Keratinocyte (primary cell): ENCODE measurements around the gene CHD9NB. TPM values are rescaled to one million over a fixed set of nuclear protein-coding genes. Genes with fewer than 3 reads are reported as not detected.

ENCODE experiments used
- DNase-seq: peaks from one replicate; pipeline ENCODE4 v3.0.0-alpha.2; 2011; ENCODE audit warnings: low read depth, missing footprints, low spot score
- FAIRE-seq: peaks from 2 replicates; lab custom pipeline; 2011; peaks lifted over from hg19 to GRCh38; lab: Jason Lieb, UNC
- H2AFZ ChIP-seq: 2 replicates; pipeline ENCODE4 v1.6.0; 2012; ENCODE audit warnings: low read length, control low read depth, inconsistent platforms; ENCODE audit not compliant: control insufficient read depth
- H3K27ac ChIP-seq: 2 replicates; pipeline ENCODE4 v1.5.1; 2011; ENCODE audit warnings: low read length; ENCODE audit not compliant: control insufficient read depth, insufficient read depth
- H3K27me3 ChIP-seq: 3 replicates; pipeline ENCODE4 v1.6.0; 2011; ENCODE audit warnings: low read length; ENCODE audit not compliant: control insufficient read depth, insufficient read depth; ENCODE audit errors: extremely low read depth
- H3K36me3 ChIP-seq, 2 experiments: 2 replicates in 1 of 2; 3 replicates in 1 of 2; pipeline ENCODE4 v1.5.1; 2011; ENCODE audit warnings: low read length in 2 of 2, mild to moderate bottlenecking in 1 of 2; ENCODE audit not compliant: control insufficient read depth in 2 of 2, insufficient read depth in 2 of 2; ENCODE audit errors: extremely low read depth in 1 of 2
- H3K4me1 ChIP-seq: 3 replicates; pipeline ENCODE4 v1.5.1; 2011; ENCODE audit warnings: low read length; ENCODE audit not compliant: control insufficient read depth, insufficient read depth; ENCODE audit errors: extremely low read depth
- H3K4me2 ChIP-seq: 3 replicates; pipeline ENCODE4 v1.6.0; 2011; ENCODE audit warnings: low read depth, low read length; ENCODE audit not compliant: control insufficient read depth, insufficient read depth; ENCODE audit errors: extremely low read depth
- H3K4me3 ChIP-seq, 3 experiments: fragments of 200-600 bp in 1 of 3; sonication (generic) in 1 of 3; 2 replicates in 2 of 3; 3 replicates in 1 of 3; pipeline ENCODE4 v1.5.1; 2011 to 2016; ENCODE audit warnings: low read length in 3 of 3, mild to moderate bottlenecking in 3 of 3, control low read depth in 2 of 3, inconsistent platforms in 1 of 3, low read depth in 1 of 3, mixed read lengths in 1 of 3, mixed run types in 1 of 3, moderate library complexity in 1 of 3; ENCODE audit not compliant: control insufficient read depth in 2 of 3, insufficient read depth in 2 of 3; ENCODE audit errors: extremely low read depth in 1 of 3
- H3K79me2 ChIP-seq: 2 replicates; pipeline ENCODE4 v1.6.0; 2012; ENCODE audit warnings: low read length; ENCODE audit not compliant: control insufficient read depth, insufficient read depth
- H3K9ac ChIP-seq: 3 replicates; pipeline ENCODE4 v1.6.0; 2011; ENCODE audit warnings: low read length; ENCODE audit not compliant: control insufficient read depth, insufficient read depth; ENCODE audit errors: extremely low read depth
- H3K9me1 ChIP-seq: 3 replicates; pipeline ENCODE4 v1.6.0; 2011; ENCODE audit warnings: low read length; ENCODE audit not compliant: control insufficient read depth, insufficient read depth; ENCODE audit errors: extremely low read depth
- H3K9me3 ChIP-seq: 2 replicates; pipeline ENCODE4 v1.5.1; 2012; ENCODE audit warnings: low read depth, low read length; ENCODE audit not compliant: control insufficient read depth
- H4K20me1 ChIP-seq: 3 replicates; pipeline ENCODE4 v1.6.0; 2011; ENCODE audit warnings: low read length; ENCODE audit not compliant: control insufficient read depth, insufficient read depth; ENCODE audit errors: extremely low read depth
- CTCF ChIP-seq, 3 experiments: IDR thresholded peaks in 1 of 3; conservative IDR thresholded peaks in 1 of 3; optimal IDR thresholded peaks in 1 of 3; 2 replicates in 2 of 3; 3 replicates in 1 of 3; pipeline versions ENCODE3 to v1.5.1; 2011; ENCODE audit warnings: low read length in 3 of 3, mild to moderate bottlenecking in 3 of 3, moderate library complexity in 2 of 3, control low read depth in 1 of 3, inconsistent platforms in 1 of 3; ENCODE audit not compliant: insufficient read depth in 2 of 3; ENCODE audit errors: extremely low read depth in 1 of 3
- EZH2 ChIP-seq: IDR thresholded peaks from one replicate; pipeline ENCODE4 v1.6.1; 2012; ENCODE audit warnings: inconsistent platforms, mild to moderate bottlenecking, low read length, moderate library complexity
- dilution Hi-C: fragments of 300-500 bp; cut with MboI; formaldehyde crosslinking; loops from one replicate; pipeline ENCODE4 v1.7.0; 2020; ENCODE audit warnings: low sequenced_read_pairs; ENCODE audit not compliant: extremely low pct_ligation_motif_present
- polyA minus RNA-seq, 3 experiments: library from RNA; depleted of rRNA, polyadenylated mRNA; stranded (reverse); fragments of >200 nt; gene quantifications; 1 replicate in 1 of 3; 2 replicates in 1 of 3; 3 replicates in 1 of 3; pipeline ENCODE4 v1.2.3, GENCODE V29; 2011
- polyA plus RNA-seq, 5 experiments: library from polyadenylated mRNA; depleted of rRNA in 3 of 5; stranded (reverse) in 3 of 5; stranded (forward) in 1 of 5; unstranded in 1 of 5; fragments of >200 nt; gene quantifications; 1 replicate in 1 of 5; 2 replicates in 3 of 5; 3 replicates in 1 of 5; pipeline versions ENCODE4 v1.2.1 to v1.2.3, GENCODE V29; 2011 to 2012; ENCODE audit warnings: missing spikeins in 2 of 5, low read depth in 1 of 5, low replicate concordance in 1 of 5

CHD9NB gene
- polyA plus RNA-seq (0.53 to 0.89 TPM (median 0.64 TPM) in 3 replicates), polyA minus RNA-seq (0.73 to 1.8 TPM (median 1.1 TPM) in 3 replicates)
- 0.21 TPM for polyA plus RNA-seq (2011; ENCODE audit: low read depth)
- 0.75 and 0.82 TPM in 2 replicates for polyA plus RNA-seq (2011; cell fraction: cytosol; rRNA removed)
- 2.1 TPM in 2 replicates for polyA plus RNA-seq (2011; cell fraction: nucleus; rRNA removed)
- polyA plus RNA-seq (2012; ENCODE audit: low replicate concordance), result 0.79 and 1.3 TPM in 2 replicates
- not detected for polyA minus RNA-seq (2011; cell fraction: cytosol; rRNA and poly(A)+ RNA removed)
- 0.74 and 1.6 TPM in 2 replicates for polyA minus RNA-seq (2011; cell fraction: nucleus; rRNA and poly(A)+ RNA removed)

- DNase-seq, result peak; percentile 97
- Histone ChIP-seq H3K79me2 (peaks cover 21% of the 10 kb centered on the region), H3K4me3 (peak within 1 kb of the TSS; percentile 23 to 65 (median 65)), H4K20me1 (no peaks in the 10 kb centered on the region), H3K9ac (peak within 1 kb of the TSS; percentile 77), H3K4me2 (peak within 1 kb of the TSS; percentile 85), H3K9me3 (no peaks in the 10 kb centered on the region), H3K27ac (peak within 1 kb of the TSS; percentile 91), H2AFZ (peak within 1 kb of the TSS; percentile 77), H3K27me3 (no peaks in the 10 kb centered on the region), H3K9me1 (no peaks in the 10 kb centered on the region), H3K36me3 (no peaks in the 10 kb centered on the region), H3K4me1 (peaks cover 28% of the 10 kb centered on the region)
- dilution Hi-C loops, result no loop called here
- FAIRE-seq, result peak; percentile 93
- TF ChIP-seq EZH2, result no peak
- TF ChIP-seq CTCF (optimal IDR thresholded peaks at IDR 0.05 in 1 of 3, IDR thresholded peaks at IDR 0.05 in 1 of 3, conservative IDR thresholded peaks at IDR 0.05 in 1 of 3; ENCODE audit: extremely low read depth in 1 of 3, insufficient read depth in 2 of 3, low read length in 3 of 3), result no peak
These were observed at the start of gene CHD9NB for GRCh38 chr16:53052519-53053501. Gene CHD9NB, minus strand, starts transcription at chr16:53052897. Its CDS starts 8,739 bp downstream, at chr16:53044158.

GRCh38 chr16:53100889-53101288, 48.2 kb upstream of the CHD9NB start:
- H3K36me3 ChIP-seq, result peaks cover 0 to 4% of the 10 kb centered on the region in 2 experiments
- no peaks in the 10 kb centered on the region for H4K20me1 ChIP-seq
- dilution Hi-C loops, result no loop called here
- no peak overlapping the region for H3K27ac ChIP-seq
- no peak overlapping the region for H2AFZ ChIP-seq
- no peaks in the 10 kb centered on the region for H3K27me3 ChIP-seq
- H3K9me3 ChIP-seq, result no peaks in the 10 kb centered on the region
- TF ChIP-seq CTCF (optimal IDR thresholded peaks at IDR 0.05 in 1 of 3, IDR thresholded peaks at IDR 0.05 in 1 of 3, conservative IDR thresholded peaks at IDR 0.05 in 1 of 3; ENCODE audit: extremely low read depth in 1 of 3, insufficient read depth in 2 of 3, low read length in 3 of 3) (no peak), EZH2 (no peak)
- H3K9me1 ChIP-seq, result no peaks in the 10 kb centered on the region
- no peak overlapping the region for H3K9ac ChIP-seq
- H3K4me2 ChIP-seq, result no peak overlapping the region
- FAIRE-seq, result no peak
- no peak for DNase-seq
- peaks cover 23% of the 10 kb centered on the region for H3K4me1 ChIP-seq
- no peak overlapping the region for H3K4me3 ChIP-seq
- peaks cover 18% of the 10 kb centered on the region for H3K79me2 ChIP-seq
